Heart left ventricle (tissue), 13 donors: ENCODE measurements around the gene MINDY4.

Source experiments
- CTCF ChIP-seq, 12 donors: fragments of 200-600 bp; sonication (generic) in 4 of 12; IDR thresholded peaks; one replicate each; pipeline versions ENCODE4 v1.5.0 to v1.8.0; 2018 to 2022; ENCODE audit warnings: antibody characterized with exemption in 12 of 12, mild to moderate bottlenecking in 5 of 12
- POLR2A ChIP-seq, 2 donors: fragments of 450-650 bp; IDR thresholded peaks; one replicate each; pipeline ENCODE4 v1.6.1; 2017; ENCODE audit warnings: antibody characterized with exemption in 2 of 2, mild to moderate bottlenecking in 2 of 2, moderate library complexity in 2 of 2
- donor health status: ischemic (EF 13 %, LVEDD 7.1; RV severe dilation, severe dysfunction).
- donor health status: DM: no; HTN: yes; CAD: no.
- donor health status: DM: no; HTN: no; CAD: no.
- donor health status: ischemic (EF 25% LVEDD 6.9; RV normal size, moderate dysfunction).
- donor health status: ischemic (EF 25% LVEDD 5.7; RV mildly dilated, moderate dysfunction).
- donor health status: ischemic (EF 35%, LVEDD 5.7; RV mildly dilated, moderate dysfunction).
- donor health status: nonischemic (EF 11% LVEDD 7.7; RV severe dilation, severe dysfunction).
- donor health status: DM: yes; HTN: yes; CAD: no.
- donor health status: PGD.
- donor health status: ischemic (EF 29% LVEDD 5.4; RV normal size, mild dysfunction).
- donor health status: nonischemic (EF 23%, LVEDD 6.1; RV moderate dilation, normal function).

- TF ChIP-seq CTCF (IDR thresholded peaks at IDR 0.05) (no peak), POLR2A (IDR thresholded peaks at IDR 0.05) (no peak)
Measured at GRCh38 chr7:30923009-30923773, 152.0 kb downstream of the MINDY4 start.
